Stimulated activated CD8-positive, alpha-beta memory T cell treated with anti-CD3 and anti-CD28 coated beads, Interleukin-12 subunit alpha, Interleukin-12 subunit beta, amount 100 ng/mL, for 4 hours (primary cell): ENCODE measurements around the gene RGS14.

Source experiments
- DNase-seq: peaks from one replicate; pipeline ENCODE4 v3.0.0-alpha.2; 2020; ENCODE audit warnings: low read depth

The RGS14 gene

GRCh38 chr5:177357459-177358351 is at the start of gene RGS14:
TSS of gene RGS14 (plus strand) at chr5:177357924. CDS start at chr5:177358025, 101 bp downstream.
- DNase-seq: peak; percentile 48

GRCh38 chr5:177308740-177309139 is 49.0 kb upstream of the RGS14 start:
- DNase-seq: no peak

GRCh38 chr5:177309351-177310191 is 48.2 kb upstream of the RGS14 start:
- no peak for DNase-seq

GRCh38 chr5:177310332-177310731 is 47.4 kb upstream of the RGS14 start:
- DNase-seq: no peak

- DNase-seq: no peak
Observed at GRCh38 chr5:177310757-177311391, 46.9 kb upstream of the RGS14 start.

GRCh38 chr5:177311392-177311722 is 46.4 kb upstream of the RGS14 start:
- no peak for DNase-seq

- peak; percentile 90 for DNase-seq
Observed at GRCh38 chr5:177311723-177312648, 45.7 kb upstream of the RGS14 start, which contains the start of gene MXD3. TSS of gene MXD3 (minus strand) at chr5:177311898. CDS start at chr5:177311830, 68 bp downstream.

GRCh38 chr5:177312649-177313181 is 45.0 kb upstream of the RGS14 start:
- DNase-seq: no peak

- no peak for DNase-seq
Observed at GRCh38 chr5:177313561-177314259, 44.0 kb upstream of the RGS14 start.

- no peak for DNase-seq
Observed at GRCh38 chr5:177314376-177315342, 43.1 kb upstream of the RGS14 start.

GRCh38 chr5:177315411-177315810 is 42.3 kb upstream of the RGS14 start:
- DNase-seq: no peak

- no peak for DNase-seq
Observed at GRCh38 chr5:177316005-177316404, 41.7 kb upstream of the RGS14 start.

- peak; percentile 53 for DNase-seq
Observed at GRCh38 chr5:177317959-177318377, 39.8 kb upstream of the RGS14 start.

GRCh38 chr5:177319913-177320588 is 37.7 kb upstream of the RGS14 start:
- no peak for DNase-seq

GRCh38 chr5:177320879-177321278 is 36.8 kb upstream of the RGS14 start:
- DNase-seq: no peak

- DNase-seq: no peak
Observed at GRCh38 chr5:177325868-177326381, 31.8 kb upstream of the RGS14 start.

- DNase-seq: no peak
Observed at GRCh38 chr5:177327539-177328522, 29.9 kb upstream of the RGS14 start.
